ENCODE data around the gene NDUFAF7. TPM values are rescaled to one million over a fixed set of nuclear protein-coding genes. Genes with fewer than 3 reads are reported as not detected.
A peak's percentile ranks its signal among the peaks of the same experiment; 100 is the strongest.

Gene NDUFAF7
- total and polyA plus RNA-seq, 9 of the 15 experiments (the other 6 are each of a cell fraction or from before 2014, with no cell fraction given), result 14.9 to 41.6 (median 23.9) TPM

GRCh38 chr2:37196320-37197195 lies 34.9 kb upstream of the NDUFAF7 start, which contains the start of gene CEBPZOS (continued):
- TF ChIP-seq ZBTB40 (IDR thresholded peaks at IDR 0.05) (peak; percentile 85), ZBTB40 (CRISPR knock-in tag; IDR thresholded peaks at IDR 0.05) (no peak), YY1 (IDR thresholded peaks at IDR 0.05; ENCODE audit: borderline replicate concordance in 1 of 3, control insufficient read depth in 1 of 3, extremely low read depth in 1 of 3, insufficient read depth in 3 of 3, insufficient read length in 1 of 3, insufficient replicate concordance in 2 of 3, low read depth in 1 of 3, low read length in 2 of 3) (no peak), THAP12 (CRISPR knock-in tag; IDR thresholded peaks at IDR 0.05) (peak; percentile 73), ZNF41 (CRISPR knock-in tag; conservative IDR thresholded peaks at IDR 0.05) (0 out of 2 replicates have a peak, but pooled peaks have one; percentile 43), FIP1L1 (IDR thresholded peaks at IDR 0.05; ENCODE audit: low read depth, low read length, poor library complexity, severe bottlenecking) (peak; percentile 80), RBBP5 (IDR thresholded peaks at IDR 0.05; ENCODE audit: borderline replicate concordance, insufficient read depth, low read length, poor library complexity, severe bottlenecking) (peak; percentile 94)

Data from K562 (cell line).